ENCODE results near the gene RGSL1.

Gene RGSL1

GRCh38 chr1:182595641-182596240, 145.8 kb downstream of the RGSL1 start:
- peak; percentile 57 to 64 for DNase-seq

- no peak for DNase-seq
Observed at GRCh38 chr1:182596934-182597333, 147.0 kb downstream of the RGSL1 start.

GRCh38 chr1:182598296-182598695, 148.3 kb downstream of the RGSL1 start:
- no peak for DNase-seq

GRCh38 chr1:182599339-182599738, 149.4 kb downstream of the RGSL1 start:
- no peak for DNase-seq

- no peak for DNase-seq
Observed at GRCh38 chr1:182600036-182600713, 150.2 kb downstream of the RGSL1 start.

- DNase-seq = no peak
Observed at GRCh38 chr1:182600745-182601415, 150.9 kb downstream of the RGSL1 start.

- peak; percentile 75 to 83 for DNase-seq
Observed at GRCh38 chr1:182601416-182601786, 151.5 kb downstream of the RGSL1 start.

- no peak for DNase-seq
Observed at GRCh38 chr1:182601913-182602312, 152.0 kb downstream of the RGSL1 start.

- peak; percentile 45 to 78 for DNase-seq
Observed at GRCh38 chr1:182602935-182603645, 153.1 kb downstream of the RGSL1 start.

- no peak for DNase-seq
Observed at GRCh38 chr1:182603646-182604174, 153.8 kb downstream of the RGSL1 start.

GRCh38 chr1:182604175-182605164, 154.5 kb downstream of the RGSL1 start, which contains the start of gene RGS16:
TSS of gene RGS16 (minus strand) at chr1:182604389. CDS start at chr1:182604259, 130 bp downstream.
- peak; percentile 91 to 93 for DNase-seq

- no peak for DNase-seq
Observed at GRCh38 chr1:182607566-182607965, 157.6 kb downstream of the RGSL1 start.

GRCh38 chr1:182608236-182608635, 158.3 kb downstream of the RGSL1 start:
- no peak for DNase-seq

GRCh38 chr1:182608845-182609610, 159.1 kb downstream of the RGSL1 start:
- DNase-seq = no peak

Measured in CD4-positive, alpha-beta T cell treated with Interleukin-4 for 1 hour (primary cell).